Tibial nerve (tissue), 4 donors: ENCODE results near the gene PLCH2. TPM values are rescaled to one million over a fixed set of nuclear protein-coding genes. Genes with fewer than 3 reads are reported as not detected.

Source experiments
- DNase-seq, 2 donors: peaks; one replicate each; pipeline ENCODE4 v3.0.0-alpha.2; 2019; ENCODE audit warnings: low spot score in 2 of 2
- H3K27ac ChIP-seq, 4 donors: fragments of 200-600 bp; sonication (generic) in 3 of 4; one replicate each; pipeline ENCODE4 v1.5.1; 2017 to 2019; ENCODE audit warnings: mild to moderate bottlenecking in 1 of 4
- H3K27me3 ChIP-seq, 2 donors: fragments of 200-600 bp; sonication (generic) in 1 of 2; one replicate each; pipeline versions ENCODE4 v1.5.1 to v1.6.0; 2017 to 2019
- H3K36me3 ChIP-seq, 3 donors: fragments of 200-600 bp; sonication (generic); one replicate each; pipeline ENCODE4 v1.5.1; 2018 to 2019
- H3K4me1 ChIP-seq, 4 donors: fragments of 200-600 bp; sonication (generic) in 3 of 4; one replicate each; pipeline ENCODE4 v1.5.1; 2017 to 2019
- H3K4me3 ChIP-seq, 4 donors: fragments of 200-600 bp; sonication (generic) in 3 of 4; one replicate each; pipeline ENCODE4 v1.5.1; 2017 to 2019; ENCODE audit warnings: mild to moderate bottlenecking in 1 of 4, moderate library complexity in 1 of 4
- H3K9me3 ChIP-seq, 4 donors: fragments of 200-600 bp; sonication (generic) in 3 of 4; one replicate each; pipeline ENCODE4 v1.5.1; 2017 to 2019
- EP300 ChIP-seq, 2 donors: sonication (generic); formaldehyde crosslinking; IDR thresholded peaks; one replicate each; pipeline ENCODE4 v1.6.1; 2017; ENCODE audit warnings: antibody characterized with exemption in 2 of 2, mild to moderate bottlenecking in 1 of 2
- POLR2A ChIP-seq, 2 donors: fragments of 450-650 bp; IDR thresholded peaks; one replicate each; pipeline ENCODE4 v1.6.1; 2017; ENCODE audit warnings: antibody characterized with exemption in 2 of 2, mild to moderate bottlenecking in 2 of 2, moderate library complexity in 2 of 2
- WGBS, 2 donors: methylation state at CpG; one replicate each; pipeline ENCODE4 v1.1.5; 2018; 5-methylcytosine and 5-hydroxymethylcytosine counted together
- total RNA-seq, 4 donors: library from RNA; depleted of rRNA; stranded (reverse); fragments of >200 nt; gene quantifications; one replicate each; pipeline ENCODE4 v1.1.0, GENCODE V29; 2016
- TF ChIP-seq, protein P1 (sequence below), 5 experiments: fragments of 200-600 bp in 3 of 5; fragments of 450-650 bp in 2 of 5; sonication (generic) in 3 of 5; IDR thresholded peaks; one replicate each; pipeline ENCODE4 v1.5.1; 2016 to 2019; ENCODE audit warnings: antibody characterized with exemption in 5 of 5, mild to moderate bottlenecking in 3 of 5, moderate library complexity in 2 of 5

PLCH2 gene, protein sequence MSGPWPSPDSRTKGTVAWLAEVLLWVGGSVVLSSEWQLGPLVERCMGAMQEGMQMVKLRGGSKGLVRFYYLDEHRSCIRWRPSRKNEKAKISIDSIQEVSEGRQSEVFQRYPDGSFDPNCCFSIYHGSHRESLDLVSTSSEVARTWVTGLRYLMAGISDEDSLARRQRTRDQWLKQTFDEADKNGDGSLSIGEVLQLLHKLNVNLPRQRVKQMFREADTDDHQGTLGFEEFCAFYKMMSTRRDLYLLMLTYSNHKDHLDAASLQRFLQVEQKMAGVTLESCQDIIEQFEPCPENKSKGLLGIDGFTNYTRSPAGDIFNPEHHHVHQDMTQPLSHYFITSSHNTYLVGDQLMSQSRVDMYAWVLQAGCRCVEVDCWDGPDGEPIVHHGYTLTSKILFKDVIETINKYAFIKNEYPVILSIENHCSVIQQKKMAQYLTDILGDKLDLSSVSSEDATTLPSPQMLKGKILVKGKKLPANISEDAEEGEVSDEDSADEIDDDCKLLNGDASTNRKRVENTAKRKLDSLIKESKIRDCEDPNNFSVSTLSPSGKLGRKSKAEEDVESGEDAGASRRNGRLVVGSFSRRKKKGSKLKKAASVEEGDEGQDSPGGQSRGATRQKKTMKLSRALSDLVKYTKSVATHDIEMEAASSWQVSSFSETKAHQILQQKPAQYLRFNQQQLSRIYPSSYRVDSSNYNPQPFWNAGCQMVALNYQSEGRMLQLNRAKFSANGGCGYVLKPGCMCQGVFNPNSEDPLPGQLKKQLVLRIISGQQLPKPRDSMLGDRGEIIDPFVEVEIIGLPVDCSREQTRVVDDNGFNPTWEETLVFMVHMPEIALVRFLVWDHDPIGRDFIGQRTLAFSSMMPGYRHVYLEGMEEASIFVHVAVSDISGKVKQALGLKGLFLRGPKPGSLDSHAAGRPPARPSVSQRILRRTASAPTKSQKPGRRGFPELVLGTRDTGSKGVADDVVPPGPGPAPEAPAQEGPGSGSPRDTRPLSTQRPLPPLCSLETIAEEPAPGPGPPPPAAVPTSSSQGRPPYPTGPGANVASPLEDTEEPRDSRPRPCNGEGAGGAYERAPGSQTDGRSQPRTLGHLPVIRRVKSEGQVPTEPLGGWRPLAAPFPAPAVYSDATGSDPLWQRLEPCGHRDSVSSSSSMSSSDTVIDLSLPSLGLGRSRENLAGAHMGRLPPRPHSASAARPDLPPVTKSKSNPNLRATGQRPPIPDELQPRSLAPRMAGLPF (N-terminal part only)
- total RNA-seq = under 1 TPM; 0.21 to 0.59 (median 0.26) TPM

DNA sequence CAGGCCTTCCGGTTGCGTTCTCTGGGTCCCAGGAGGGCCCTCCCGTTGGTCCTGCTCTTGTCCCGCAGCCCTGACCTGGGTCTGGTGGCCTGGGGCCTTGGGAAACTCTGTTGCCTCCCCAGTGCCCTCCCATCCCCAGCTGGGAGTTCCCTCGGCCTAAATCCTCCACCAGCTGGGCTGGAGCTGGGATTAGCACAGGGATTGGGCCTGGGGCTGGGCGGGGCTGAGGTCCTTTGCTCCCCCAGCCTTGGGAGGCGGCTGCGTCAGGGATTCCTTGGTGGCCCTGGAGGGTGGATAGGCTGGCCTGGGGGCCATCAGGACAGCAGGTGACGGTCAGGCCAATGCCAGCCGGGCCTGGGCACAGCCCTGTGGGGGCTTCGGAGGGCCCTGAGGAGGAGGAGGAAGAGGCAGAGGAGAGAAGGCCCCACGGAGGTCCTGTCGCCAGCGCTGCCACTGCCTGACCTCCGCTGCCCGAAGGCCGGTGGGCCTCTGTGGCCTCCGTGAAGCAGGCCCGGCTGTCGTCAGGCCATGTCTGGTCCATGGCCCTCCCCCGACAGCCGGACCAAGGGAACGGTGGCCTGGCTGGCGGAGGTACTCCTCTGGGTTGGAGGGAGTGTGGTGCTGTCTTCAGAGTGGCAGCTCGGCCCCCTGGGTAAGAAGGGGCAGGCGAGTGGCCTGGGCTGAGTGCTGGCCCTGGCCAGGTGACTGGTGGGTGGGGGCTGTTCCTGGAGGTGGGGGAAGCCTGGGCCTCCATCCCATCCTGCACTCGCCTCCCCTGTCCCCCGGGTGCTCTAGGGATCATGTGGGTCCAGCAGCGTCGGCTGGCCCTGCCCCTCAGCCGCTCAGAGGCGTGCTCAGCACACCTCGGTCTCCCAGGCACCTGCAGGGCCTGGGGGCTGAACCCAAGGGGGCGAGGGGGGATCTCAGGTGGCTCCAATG lies at the start of gene PLCH2:
PLCH2 (plus strand) TSS at position 229 of the 939 bp plus-strand sequence; CDS start at position 529, 300 bp downstream.
- Histone ChIP-seq H3K9me3 (no peaks in the 10 kb centered on the region), H3K27me3 (peaks cover 0 to 31% of the 10 kb centered on the region in 2 donors), H3K36me3 (no peaks in the 10 kb centered on the region), H3K4me1 (no peaks in the 10 kb centered on the region), H3K4me3 (no peak within 1 kb of the TSS), H3K27ac (no peak within 1 kb of the TSS)
- WGBS, 2 donors = 80 to 86% methylated on average over 23 to 25 of the region's 34 CpGs
- TF ChIP-seq POLR2A (IDR thresholded peaks at IDR 0.05) = no peak
- TF ChIP-seq, protein P1, sequence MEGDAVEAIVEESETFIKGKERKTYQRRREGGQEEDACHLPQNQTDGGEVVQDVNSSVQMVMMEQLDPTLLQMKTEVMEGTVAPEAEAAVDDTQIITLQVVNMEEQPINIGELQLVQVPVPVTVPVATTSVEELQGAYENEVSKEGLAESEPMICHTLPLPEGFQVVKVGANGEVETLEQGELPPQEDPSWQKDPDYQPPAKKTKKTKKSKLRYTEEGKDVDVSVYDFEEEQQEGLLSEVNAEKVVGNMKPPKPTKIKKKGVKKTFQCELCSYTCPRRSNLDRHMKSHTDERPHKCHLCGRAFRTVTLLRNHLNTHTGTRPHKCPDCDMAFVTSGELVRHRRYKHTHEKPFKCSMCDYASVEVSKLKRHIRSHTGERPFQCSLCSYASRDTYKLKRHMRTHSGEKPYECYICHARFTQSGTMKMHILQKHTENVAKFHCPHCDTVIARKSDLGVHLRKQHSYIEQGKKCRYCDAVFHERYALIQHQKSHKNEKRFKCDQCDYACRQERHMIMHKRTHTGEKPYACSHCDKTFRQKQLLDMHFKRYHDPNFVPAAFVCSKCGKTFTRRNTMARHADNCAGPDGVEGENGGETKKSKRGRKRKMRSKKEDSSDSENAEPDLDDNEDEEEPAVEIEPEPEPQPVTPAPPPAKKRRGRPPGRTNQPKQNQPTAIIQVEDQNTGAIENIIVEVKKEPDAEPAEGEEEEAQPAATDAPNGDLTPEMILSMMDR (IDR thresholded peaks at IDR 0.05) = no peak
- TF ChIP-seq EP300 (IDR thresholded peaks at IDR 0.05) = no peak
- DNase-seq = no peak

DNA sequence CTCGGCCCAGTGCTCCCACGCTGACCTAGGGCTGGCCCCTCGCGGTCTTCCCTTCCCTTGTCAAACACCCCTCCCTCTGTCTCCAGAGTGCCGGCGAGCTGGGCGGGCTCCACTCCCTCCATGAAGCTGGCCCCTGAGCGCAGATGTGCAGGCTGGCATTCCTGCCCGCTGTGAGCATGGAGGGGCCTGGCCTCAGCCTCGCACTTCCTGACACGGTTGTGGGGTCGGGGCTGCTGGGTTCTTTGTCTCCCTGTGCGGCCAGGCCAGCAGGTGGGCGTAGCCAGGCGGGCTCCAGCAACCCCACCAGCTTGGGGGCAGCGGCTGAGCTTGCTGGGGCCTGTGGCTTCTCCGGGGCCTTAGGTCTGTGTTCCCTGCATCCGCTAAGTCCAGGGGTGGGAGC lies 49.5 kb upstream of the PLCH2 start:
- WGBS, 2 donors = 40 to 61% methylated on average over 15 to 18 of the region's 18 CpGs
- peaks cover 0 to 82% of the 10 kb centered on the region in 2 donors for H3K27me3 ChIP-seq
- H3K4me3 ChIP-seq = no peak overlapping the region
- H3K36me3 ChIP-seq = no peaks in the 10 kb centered on the region
- H3K4me1 ChIP-seq = no peaks in the 10 kb centered on the region
- no peak for DNase-seq
- H3K27ac ChIP-seq = no peak overlapping the region
- TF ChIP-seq POLR2A (IDR thresholded peaks at IDR 0.05) = no peak
- TF ChIP-seq, protein P1 (IDR thresholded peaks at IDR 0.05) = no peak
- no peak for TF ChIP-seq EP300 (IDR thresholded peaks at IDR 0.05)
- H3K9me3 ChIP-seq = peaks cover 0 to 29% (median 0%) of the 10 kb centered on the region in 4 donors

DNA sequence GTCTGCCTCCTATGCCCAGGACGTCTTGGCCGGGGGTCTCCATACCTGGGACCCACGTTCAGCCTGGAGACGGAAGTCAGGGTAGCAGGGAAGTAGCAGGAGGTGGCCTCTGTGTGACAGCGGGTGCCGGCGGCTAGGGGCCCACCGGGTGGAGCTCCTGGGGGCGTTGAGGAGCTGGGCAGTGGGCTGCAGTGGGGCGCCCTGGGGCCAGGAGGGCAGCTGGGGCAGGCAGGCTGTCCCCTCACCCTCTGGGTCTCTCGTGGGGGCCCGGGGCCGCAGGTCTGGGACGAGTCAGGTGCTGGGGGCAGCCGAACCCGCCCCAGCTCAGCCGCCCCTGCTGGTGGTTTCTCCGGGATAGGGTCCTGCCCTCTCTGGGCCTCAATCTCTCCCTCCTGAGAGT lies 49.0 kb upstream of the PLCH2 start:
- 81 to 83% methylated on average over 16 to 18 of the region's 18 CpGs for WGBS, 2 donors
- TF ChIP-seq POLR2A (IDR thresholded peaks at IDR 0.05) = no peak
- TF ChIP-seq, protein P1 (IDR thresholded peaks at IDR 0.05) = no peak
- TF ChIP-seq EP300 (IDR thresholded peaks at IDR 0.05) = no peak
- Histone ChIP-seq H3K9me3 (peaks cover 0 to 28% (median 0%) of the 10 kb centered on the region in 4 donors), H3K27ac (no peak overlapping the region), H3K36me3 (no peaks in the 10 kb centered on the region), H3K4me3 (no peak overlapping the region), H3K27me3 (peaks cover 0 to 82% of the 10 kb centered on the region in 2 donors), H3K4me1 (no peaks in the 10 kb centered on the region)
- DNase-seq = no peak

DNA sequence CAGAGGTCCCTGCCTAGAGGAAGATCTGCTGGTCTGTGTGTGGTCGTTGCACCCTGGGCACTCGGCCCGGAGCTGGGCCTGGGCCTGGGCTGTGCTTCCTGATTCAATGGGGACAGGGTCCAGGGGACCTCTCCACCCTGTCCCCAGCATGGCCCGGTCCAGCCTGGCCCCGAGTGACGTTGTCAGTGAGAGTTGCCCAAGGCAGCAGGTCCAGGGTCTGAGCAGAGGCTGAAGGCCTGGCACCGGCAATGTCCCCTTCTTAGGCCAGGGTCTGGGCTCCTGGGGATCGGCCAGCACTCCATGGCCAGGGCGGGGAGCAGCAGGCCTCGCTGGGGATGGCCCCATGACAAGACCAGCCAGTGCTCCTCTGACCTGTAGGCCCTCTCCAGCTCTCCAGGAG lies 48.1 kb upstream of the PLCH2 start:
- Histone ChIP-seq H3K27me3 (peaks cover 0 to 82% of the 10 kb centered on the region in 2 donors), H3K27ac (no peak overlapping the region), H3K36me3 (no peaks in the 10 kb centered on the region), H3K4me3 (no peak overlapping the region), H3K4me1 (no peaks in the 10 kb centered on the region), H3K9me3 (peaks cover 0 to 19% (median 0%) of the 10 kb centered on the region in 4 donors)
- 78 to 80% methylated on average over 1 to 7 of the region's 10 CpGs for WGBS, 2 donors
- TF ChIP-seq, protein P1 (IDR thresholded peaks at IDR 0.05) = no peak
- TF ChIP-seq POLR2A (IDR thresholded peaks at IDR 0.05) (no peak), EP300 (IDR thresholded peaks at IDR 0.05) (no peak)
- DNase-seq = no peak
